HCEC 1CT (cell line): ENCODE data around the gene TMEM109.
A peak's percentile ranks its signal among the peaks of the same experiment; 100 is the strongest.

Experiments
- DNase-seq: peaks from one replicate; pipeline ENCODE4 v3.0.0-alpha.2; 2017

Gene TMEM109, protein sequence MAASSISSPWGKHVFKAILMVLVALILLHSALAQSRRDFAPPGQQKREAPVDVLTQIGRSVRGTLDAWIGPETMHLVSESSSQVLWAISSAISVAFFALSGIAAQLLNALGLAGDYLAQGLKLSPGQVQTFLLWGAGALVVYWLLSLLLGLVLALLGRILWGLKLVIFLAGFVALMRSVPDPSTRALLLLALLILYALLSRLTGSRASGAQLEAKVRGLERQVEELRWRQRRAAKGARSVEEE

DNA sequence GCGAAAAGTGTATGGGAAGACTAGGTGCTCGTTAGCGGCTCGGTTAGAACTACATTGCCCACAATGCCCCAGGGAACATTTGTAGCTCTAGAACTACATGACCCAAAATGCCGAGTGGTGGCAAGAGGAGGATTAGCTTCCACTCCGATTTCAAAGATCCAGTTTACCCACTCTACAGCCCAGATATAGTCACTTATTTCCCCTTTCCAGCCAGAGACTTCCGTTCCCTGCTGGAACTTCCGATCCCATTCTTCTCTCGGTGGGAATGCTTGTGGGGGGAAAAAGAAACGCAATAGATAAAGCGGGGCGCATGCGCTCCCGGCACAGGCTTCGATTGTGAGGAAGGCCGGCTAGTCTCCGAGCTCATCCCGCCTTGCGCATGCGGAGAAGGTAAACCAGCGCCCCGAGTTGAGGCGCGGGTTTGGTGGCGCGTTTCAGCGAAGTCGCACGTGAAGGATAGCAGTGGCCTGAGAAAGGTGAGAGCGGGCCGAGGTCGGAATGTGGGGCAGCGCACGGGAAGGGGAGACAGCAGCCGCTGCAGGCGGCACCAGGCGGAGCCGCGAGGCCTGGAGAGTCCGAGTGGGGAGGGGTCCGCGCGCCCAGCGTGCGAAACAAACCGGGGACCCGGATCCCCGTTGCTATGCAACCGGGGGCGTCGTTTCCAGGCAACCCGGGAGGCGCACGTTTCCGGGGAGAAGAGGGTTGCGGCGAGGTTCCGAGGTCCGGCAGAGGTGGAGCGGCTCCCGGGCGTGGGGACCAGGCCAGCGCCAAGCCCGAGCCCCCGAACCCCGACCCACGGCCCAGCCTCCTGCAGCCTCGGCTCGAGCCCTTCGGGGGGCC is at the start of gene TMEM109:
Gene TMEM109 (plus strand): TSS at position 366 of the 840 bp plus-strand sequence. CDS start 5,536 bp downstream, outside the sequence.
- peak; percentile 82 for DNase-seq

DNA sequence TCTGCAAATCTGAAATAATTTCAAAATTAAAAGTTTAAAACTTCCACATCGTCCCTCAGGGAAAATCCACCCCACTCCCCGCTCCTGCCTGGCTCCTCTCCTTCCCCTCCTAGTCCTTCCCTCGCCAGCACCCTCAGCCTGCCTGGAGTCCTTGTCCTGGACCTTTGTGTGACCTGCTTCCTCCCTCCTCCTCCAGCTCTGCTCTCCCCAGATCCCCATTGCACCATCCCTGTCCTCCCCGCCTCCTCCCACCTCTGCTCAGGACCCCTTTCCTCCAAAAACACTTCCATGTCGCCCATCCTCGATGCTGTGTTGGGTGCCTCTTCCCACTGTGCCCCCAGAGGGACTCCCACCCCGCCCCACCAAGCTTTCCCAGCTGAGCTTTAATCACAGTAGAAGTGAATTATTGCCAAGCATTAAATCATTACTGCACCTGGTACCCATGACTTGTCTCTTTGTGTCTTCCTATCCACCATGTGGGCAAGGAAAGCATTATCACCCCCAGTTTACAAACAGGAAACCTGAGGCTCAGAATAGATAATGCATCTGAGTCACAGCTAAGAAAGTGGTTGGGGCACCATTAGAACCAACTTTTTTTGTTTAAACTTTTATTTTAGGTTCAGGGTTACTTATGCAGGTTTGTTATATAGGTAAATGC is 49.0 kb upstream of the TMEM109 start:
- DNase-seq: no peak

DNA sequence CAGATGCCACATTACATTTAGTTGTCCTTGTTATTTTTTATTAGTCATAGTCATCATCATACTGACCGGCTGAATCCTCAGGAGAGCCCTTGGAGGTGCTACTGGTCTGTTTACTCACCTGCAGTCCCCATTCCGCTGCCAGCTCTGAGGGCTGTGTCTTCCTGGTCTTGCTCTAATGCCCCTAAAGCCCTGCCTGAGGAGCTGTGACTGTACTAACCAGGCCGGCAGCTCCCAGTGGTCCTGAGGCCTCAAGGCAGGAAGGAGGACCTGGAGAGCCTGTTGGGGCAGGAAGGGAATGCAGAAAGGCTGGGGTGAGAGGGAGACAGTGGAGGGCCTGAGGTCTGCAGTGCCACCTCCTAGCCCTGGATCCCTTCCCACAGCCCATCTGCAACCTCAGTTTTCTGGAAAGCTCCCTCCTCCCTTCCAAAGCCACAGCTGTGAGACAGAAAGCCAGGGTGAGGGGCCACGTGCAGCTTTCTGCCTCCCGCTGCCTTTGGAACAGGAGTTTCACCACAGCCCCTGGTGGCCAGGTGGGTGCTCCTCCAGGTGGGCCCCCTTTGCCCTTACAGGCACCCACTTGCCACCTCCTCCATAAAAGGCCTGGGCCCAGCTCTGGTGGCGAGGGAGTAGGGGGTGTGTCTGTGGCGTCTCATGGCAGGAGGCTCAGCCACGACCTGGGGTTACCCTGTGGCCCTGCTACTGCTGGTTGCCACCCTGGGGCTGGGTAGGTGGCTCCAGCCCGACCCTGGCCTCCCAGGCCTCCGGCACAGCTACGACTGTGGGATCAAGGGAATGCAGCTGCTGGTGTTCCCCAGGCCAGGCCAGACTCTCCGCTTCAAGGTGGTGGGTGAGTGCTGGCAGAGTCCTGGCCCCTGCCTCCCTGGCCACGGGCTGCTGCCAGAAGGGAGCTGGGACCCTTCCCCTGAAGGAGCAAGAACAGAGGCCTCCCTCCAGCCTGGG is 46.8 kb upstream of the TMEM109 start, which contains the start of gene ZP1:
Gene ZP1 (plus strand): TSS at position 632 of the 960 bp plus-strand sequence. CDS start 20 bp downstream, at position 652.
- DNase-seq: no peak

DNA sequence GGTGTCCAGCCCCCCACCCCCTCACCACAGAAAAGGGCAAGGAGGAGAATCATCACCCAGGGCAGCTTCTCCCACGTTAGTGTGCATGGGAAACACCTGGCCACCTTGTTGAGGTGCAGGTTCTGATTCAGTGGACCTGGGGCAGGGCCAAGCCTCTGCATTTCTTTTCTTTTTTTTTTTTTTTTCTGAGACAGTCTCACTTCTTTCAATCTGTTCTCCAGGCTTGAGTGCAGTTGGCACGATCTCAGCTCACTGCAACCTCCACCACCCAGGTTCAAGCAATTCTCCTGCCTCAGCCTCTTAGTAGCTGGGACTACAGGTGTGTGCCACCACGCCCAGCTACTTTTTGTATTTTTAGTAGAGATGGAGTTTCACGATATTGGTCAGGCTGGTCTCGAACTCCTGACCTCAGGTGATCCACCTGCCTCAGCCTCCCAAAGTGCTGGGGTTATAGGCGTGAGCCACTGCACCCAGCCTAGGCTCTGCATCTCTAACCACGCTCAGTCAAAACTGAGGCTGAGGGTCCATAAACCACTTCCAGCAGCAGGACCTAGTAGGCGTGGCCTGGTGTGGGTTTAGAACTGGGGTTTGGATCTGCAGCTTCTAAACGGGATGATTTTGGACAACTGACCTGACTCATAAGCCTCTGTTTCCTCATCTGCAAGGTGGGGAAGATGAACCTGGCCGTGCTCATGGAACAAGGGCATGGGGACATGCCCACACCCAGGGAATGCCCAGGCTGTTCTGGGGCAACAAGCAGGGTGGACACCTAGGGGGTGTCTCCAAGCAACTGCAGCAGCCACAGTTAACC is 45.9 kb upstream of the TMEM109 start:
- DNase-seq: no peak

GRCh38 chr11:60868682-60869450 is 45.1 kb upstream of the TMEM109 start:
- DNase-seq: no peak

DNA sequence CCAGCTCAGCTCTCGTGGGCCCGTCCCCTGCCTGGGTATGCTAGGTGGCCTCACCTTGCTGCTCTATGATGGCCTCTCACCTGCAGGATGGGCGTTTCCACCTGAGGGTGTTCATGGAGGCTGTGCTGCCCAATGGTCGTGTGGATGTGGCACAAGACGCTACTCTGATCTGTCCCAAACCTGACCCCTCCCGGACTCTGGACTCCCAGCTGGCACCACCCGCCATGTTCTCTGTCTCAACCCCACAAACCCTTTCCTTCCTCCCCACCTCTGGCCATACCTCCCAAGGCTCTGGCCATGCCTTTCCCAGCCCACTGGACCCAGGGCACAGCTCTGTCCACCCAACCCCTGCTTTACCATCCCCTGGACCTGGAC is 44.5 kb upstream of the TMEM109 start:
- DNase-seq: no peak

- DNase-seq: no peak
Observed at GRCh38 chr11:60870276-60870675, 43.7 kb upstream of the TMEM109 start.

GRCh38 chr11:60870733-60871377 is 43.1 kb upstream of the TMEM109 start:
- no peak for DNase-seq

GRCh38 chr11:60871378-60872061 is 42.4 kb upstream of the TMEM109 start:
- DNase-seq: peak; percentile 43

GRCh38 chr11:60872124-60872960 is 41.6 kb upstream of the TMEM109 start:
- peak; percentile 88 for DNase-seq

GRCh38 chr11:60872961-60873524 is 40.9 kb upstream of the TMEM109 start:
- peak; percentile 85 for DNase-seq

DNA sequence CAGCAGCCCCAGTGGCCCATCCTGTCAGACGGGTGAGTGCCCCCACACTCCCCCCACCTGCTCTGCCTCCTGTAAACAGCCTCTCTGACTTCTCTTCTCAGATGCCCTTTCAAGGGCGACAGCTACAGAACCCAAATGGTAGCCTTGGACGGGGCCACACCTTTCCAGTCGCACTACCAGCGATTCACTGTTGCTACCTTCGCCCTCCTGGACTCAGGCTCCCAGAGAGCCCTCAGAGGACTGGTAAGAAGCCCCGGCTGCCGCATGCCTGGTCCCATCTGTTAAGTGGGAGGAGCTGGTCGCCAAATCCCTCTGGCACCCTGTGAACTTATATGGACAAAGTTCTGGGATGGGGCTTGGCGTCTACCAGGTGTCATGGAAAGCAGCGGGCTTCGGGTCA is 40.4 kb upstream of the TMEM109 start:
- DNase-seq: no peak

DNA sequence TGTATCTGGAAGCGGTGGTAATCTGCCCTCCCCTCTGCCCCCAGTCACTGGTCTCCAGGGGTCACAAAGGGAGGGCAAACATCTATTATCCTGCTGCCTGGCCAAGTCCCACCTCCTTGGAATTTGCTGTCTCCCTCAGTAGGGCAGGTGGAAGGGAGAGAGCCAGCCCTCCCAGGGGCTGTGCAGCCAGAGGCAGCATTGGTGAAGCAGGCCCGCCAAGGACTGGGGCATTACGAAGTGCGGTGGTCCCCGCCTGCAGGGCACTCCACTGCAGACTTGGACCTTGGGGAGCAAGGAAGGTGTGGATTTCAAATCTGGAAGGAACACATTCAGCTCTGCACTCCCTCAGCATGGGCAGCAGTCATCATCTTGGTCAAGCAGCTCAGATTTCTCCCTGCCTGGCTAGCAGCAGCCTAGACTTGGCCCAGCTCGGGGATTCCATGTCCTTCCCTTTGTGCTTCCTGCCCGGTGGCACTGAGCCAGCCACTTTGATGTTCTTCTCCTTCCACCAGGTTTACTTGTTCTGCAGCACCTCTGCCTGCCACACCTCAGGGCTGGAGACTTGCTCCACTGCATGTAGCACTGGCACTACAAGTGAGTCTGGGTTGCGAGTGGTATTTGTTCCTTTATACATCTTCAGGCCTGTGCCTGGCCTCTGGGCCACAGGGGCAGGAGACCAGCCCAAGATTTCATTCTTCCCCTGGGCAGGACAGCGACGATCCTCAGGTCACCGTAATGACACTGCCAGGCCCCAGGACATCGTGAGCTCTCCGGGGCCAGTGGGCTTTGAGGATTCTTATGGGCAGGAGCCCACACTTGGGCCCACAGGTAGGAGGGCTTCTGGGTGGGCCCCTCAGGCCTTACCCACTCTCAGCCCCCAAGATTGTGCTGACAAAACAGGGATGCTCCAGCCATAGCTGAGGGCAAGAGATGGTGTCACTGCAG is 39.3 kb upstream of the TMEM109 start:
- DNase-seq: no peak

DNA sequence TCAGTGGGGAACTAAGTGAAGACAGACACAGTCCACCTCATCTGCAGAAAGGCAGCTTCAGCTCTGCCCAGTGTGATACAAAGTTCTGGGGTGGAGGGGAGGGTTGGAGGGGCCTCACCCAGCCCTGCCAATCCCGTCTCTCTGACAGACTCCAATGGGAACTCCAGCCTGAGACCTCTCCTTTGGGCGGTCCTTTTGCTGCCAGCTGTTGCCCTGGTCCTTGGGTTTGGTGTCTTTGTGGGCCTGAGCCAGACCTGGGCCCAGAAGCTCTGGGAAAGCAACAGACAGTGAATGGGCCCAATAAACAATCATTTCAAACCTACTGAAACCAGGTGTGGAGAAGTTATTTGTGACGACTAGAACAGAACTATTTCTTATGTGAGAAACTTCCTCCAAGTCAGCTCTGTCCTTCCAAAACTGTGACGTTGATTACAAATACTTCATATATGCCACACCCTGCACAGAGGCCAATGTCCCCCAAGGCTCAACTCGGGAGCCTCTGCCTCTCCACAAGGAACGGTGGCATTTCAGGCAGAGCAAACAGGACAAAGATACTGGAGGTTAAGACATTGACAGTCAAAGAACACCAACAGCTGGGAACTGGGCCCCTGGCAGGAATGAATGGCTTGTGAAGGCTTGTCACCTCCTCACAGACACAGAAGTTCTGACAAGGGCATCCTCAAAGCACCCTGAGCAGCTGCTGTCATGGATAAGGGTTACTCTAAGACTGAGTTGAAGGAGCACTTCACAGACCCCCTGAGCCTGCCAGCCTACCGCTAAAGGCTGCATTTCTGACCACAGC is 38.4 kb upstream of the TMEM109 start:
- DNase-seq: no peak

DNA sequence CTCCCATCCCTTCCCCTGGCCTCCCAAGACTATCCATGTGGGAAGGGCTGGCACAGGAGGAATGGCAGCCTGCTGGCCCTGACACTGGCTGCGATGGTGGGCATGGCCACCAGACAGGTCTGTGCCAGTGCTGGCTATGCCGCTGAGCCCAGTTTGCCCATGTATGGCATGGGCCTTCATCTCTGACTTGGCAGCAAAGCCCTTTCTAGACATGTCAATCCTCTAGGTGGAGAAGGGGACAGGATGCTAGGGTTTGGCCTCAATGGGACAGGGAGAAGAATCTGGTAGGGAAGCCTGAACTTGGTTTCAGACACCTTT is 37.8 kb upstream of the TMEM109 start:
- no peak for DNase-seq
